Dermis lymphatic vessel endothelial cell (primary cell): Measurements from ENCODE around the gene MS4A7. TPM values are rescaled to one million over a fixed set of nuclear protein-coding genes. Genes with fewer than 3 reads are reported as not detected.

Experiments
- total RNA-seq: library from RNA; depleted of rRNA; stranded (reverse); fragments of >200 nt; gene quantifications from 2 replicates; pipeline ENCODE4 v1.2.1, GENCODE V29; 2014

Gene MS4A7
- not detected in 2 replicates for total RNA-seq

GRCh38 chr11:60378354-60378753, at the start of gene MS4A7:
Gene MS4A7 (plus strand): TSS chr11:60378532. CDS start chr11:60383142, 4,610 bp downstream.

GRCh38 chr11:60396382-60396781, 18.1 kb downstream of the MS4A7 start, which contains the start of gene MS4A14:
Gene MS4A14 (plus strand): TSS chr11:60396459. CDS start chr11:60396579, 120 bp downstream.

GRCh38 chr11:60429272-60429671, 50.9 kb downstream of the MS4A7 start, which contains the start of gene MS4A5:
Gene MS4A5 (plus strand): TSS chr11:60429572. CDS start chr11:60429675, 103 bp downstream.

Other genes with a start within 250 kb of the MS4A7 start
- gene MS4A6A, start 195.4 kb upstream of the MS4A7 start, total RNA-seq: not detected in 2 replicates
- not detected in 2 replicates for gene MS4A4E, start 135.4 kb upstream of the MS4A7 start, total RNA-seq
- not detected in 2 replicates for gene MS4A4A, start 97.9 kb upstream of the MS4A7 start, total RNA-seq
- not detected in 2 replicates for gene MS4A6E, start 51.3 kb upstream of the MS4A7 start, total RNA-seq
- gene MS4A14, start 17.9 kb downstream of the MS4A7 start, total RNA-seq: not detected in 2 replicates
- not detected in 2 replicates for gene MS4A5, start 51.0 kb downstream of the MS4A7 start, total RNA-seq
- not detected in 2 replicates for gene MS4A1, start 77.3 kb downstream of the MS4A7 start, total RNA-seq
- not detected in 2 replicates for gene MS4A12, start 114.2 kb downstream of the MS4A7 start, total RNA-seq
- gene MS4A13, start 136.9 kb downstream of the MS4A7 start, total RNA-seq: not detected in 2 replicates